GM12878 (cell line): Measurements from ENCODE around the gene ABITRAM. TPM values are rescaled to one million over a fixed set of nuclear protein-coding genes. Genes with fewer than 3 reads are reported as not detected.

Source experiments
- ATAC-seq: fragments of 200-7000 bp; cut with Tn5 transposase; 3 replicates; pipeline ENCODE4 v1.9.1; 2020; ENCODE audit warnings: mild to moderate bottlenecking, moderate library complexity
- BruUV-seq: library from RNA; stranded (reverse); fragments of 400-500 nt; replicated peaks from 2 replicates; lab custom pipeline; 2021; lab: Mats Ljungman, UMichigan
- CTCF ChIA-PET: fragments of 300-600 bp; sonication (Branson Sonifier 250); formaldehyde crosslinking; extraction: SDS; loops from one replicate; lab custom pipeline; 2021; ENCODE audit warnings: inconsistent platforms; lab: Yijun Ruan, JAX
- POLR2A ChIA-PET: fragments of 350-600 bp; formaldehyde crosslinking; extraction: SDS; loops from one replicate; lab custom pipeline; 2021; ENCODE audit warnings: inconsistent platforms; lab: Charles Lee
- RAD21 ChIA-PET: fragments of 300-600 bp; sonication (Branson Sonifier 250); formaldehyde crosslinking; loops from one replicate; lab custom pipeline; 2023; ENCODE audit warnings: antibody characterized with exemption; ENCODE audit not compliant: unreplicated experiment; lab: Charles Lee
- SMC1A ChIA-PET: fragments of 300-600 bp; sonication (Branson Sonifier 250); formaldehyde crosslinking; loops from one replicate; lab custom pipeline; 2023; ENCODE audit not compliant: unreplicated experiment, uncharacterized antibody; lab: Charles Lee
- DNase-seq: peaks from one replicate; pipeline ENCODE4 v3.0.0-alpha.2; 2011; ENCODE audit warnings: low read depth, low spot score
- FAIRE-seq: peaks from 3 replicates; lab custom pipeline; 2011; peaks lifted over from hg19 to GRCh38; lab: Jason Lieb, UNC
- H2AFZ ChIP-seq: 2 replicates; pipeline ENCODE4 v1.6.0; 2011; ENCODE audit warnings: low read depth, low read length, control low read depth; ENCODE audit not compliant: control insufficient read depth
- H3K27ac ChIP-seq: 2 replicates; pipeline ENCODE4 v1.5.1; 2011; ENCODE audit warnings: control low read depth; ENCODE audit not compliant: control insufficient read depth, insufficient read depth
- H3K27me3 ChIP-seq, 2 experiments: replicated peaks in 1 of 2; 2 replicates each; pipeline versions ENCODE4 v1.6.0 to v1.6.1; 2011; ENCODE audit warnings: low read length in 1 of 2; ENCODE audit not compliant: control insufficient read depth in 2 of 2, insufficient read depth in 2 of 2
- H3K36me3 ChIP-seq, 2 experiments: 2 replicates each; pipeline ENCODE4 v1.5.1; 2011; ENCODE audit warnings: low read length in 1 of 2; ENCODE audit not compliant: control insufficient read depth in 2 of 2, insufficient read depth in 2 of 2
- H3K4me1 ChIP-seq: 2 replicates; pipeline ENCODE4 v1.6.1; 2011; ENCODE audit warnings: mild to moderate bottlenecking, low read length, moderate library complexity, mixed read lengths; ENCODE audit not compliant: control insufficient read depth, insufficient read depth
- H3K4me2 ChIP-seq: 2 replicates; pipeline ENCODE4 v1.6.0; 2011; ENCODE audit warnings: control low read depth; ENCODE audit not compliant: control insufficient read depth, insufficient read depth
- H3K4me3 ChIP-seq: fragments of 200-600 bp; sonication (generic); 2 replicates; pipeline ENCODE4 v1.5.1; 2016
- H3K79me2 ChIP-seq: 2 replicates; pipeline ENCODE4 v1.6.0; 2011; ENCODE audit warnings: low read length; ENCODE audit not compliant: control insufficient read depth, insufficient read depth
- H3K9ac ChIP-seq: 2 replicates; pipeline ENCODE4 v1.8.0; 2011; ENCODE audit warnings: low read length, control low read depth, mixed read lengths; ENCODE audit not compliant: control insufficient read depth, insufficient read depth
- H3K9me3 ChIP-seq: replicated peaks from 3 replicates; pipeline ENCODE4 v1.5.1; 2011; ENCODE audit warnings: mild to moderate bottlenecking, low read length; ENCODE audit not compliant: control insufficient read depth, insufficient read depth
- H4K20me1 ChIP-seq: 2 replicates; pipeline ENCODE4 v1.6.0; 2011; ENCODE audit not compliant: control insufficient read depth, insufficient read depth
- ATF2 ChIP-seq: IDR thresholded peaks from 2 replicates; pipeline ENCODE4 v1.6.1; 2012; ENCODE audit warnings: low read length, inconsistent platforms
- CBX3 ChIP-seq: fragments of 200-600 bp; sonication (generic); IDR thresholded peaks from 2 replicates; pipeline ENCODE4 v1.6.1; 2016; ENCODE audit warnings: low read depth, borderline replicate concordance
- CEBPB ChIP-seq, 2 experiments: fragments of 150-350 bp in 1 of 2; IDR thresholded peaks; 2 replicates each; pipeline ENCODE4 v1.6.1; 2012 to 2014; ENCODE audit warnings: low read depth in 2 of 2, low read length in 2 of 2, borderline replicate concordance in 1 of 2, inconsistent platforms in 1 of 2
- JUNB ChIP-seq: IDR thresholded peaks from 2 replicates; pipeline ENCODE4 v1.6.1; 2016; ENCODE audit warnings: antibody characterized with exemption, mild to moderate bottlenecking
- RB1 ChIP-seq: fragments of 450-650 bp; formaldehyde crosslinking; IDR thresholded peaks from 2 replicates; pipeline ENCODE4 v1.6.1; 2017; ENCODE audit warnings: mild to moderate bottlenecking, borderline replicate concordance
- SMC3 ChIP-seq: IDR thresholded peaks from 2 replicates; pipeline ENCODE4 v1.6.1; 2011; ENCODE audit warnings: low read length, improper control_type of control experiment, borderline replicate concordance
- SREBF1 ChIP-seq: IDR thresholded peaks from 2 replicates; pipeline ENCODE4 v1.6.1; 2012; ENCODE audit warnings: mild to moderate bottlenecking, low read length
- SRF ChIP-seq, 2 experiments: IDR thresholded peaks; 2 replicates each; pipeline ENCODE4 v1.6.1; 2011; ENCODE audit warnings: low read depth in 2 of 2, low read length in 2 of 2, mild to moderate bottlenecking in 1 of 2, moderate library complexity in 1 of 2
- ZBTB4 ChIP-seq: fragments of 450-650 bp; formaldehyde crosslinking; IDR thresholded peaks from 2 replicates; pipeline ENCODE4 v1.4.0; 2022; ENCODE audit warnings: mild to moderate bottlenecking, moderate library complexity
- WGBS: methylation state at CpG from one replicate; pipeline ENCODE4 v1.1.6; 2016; ENCODE audit warnings: low lambda C conversion rate; ENCODE audit not compliant: insufficient replicate concordance, insufficient coverage; ENCODE audit errors: missing lambda C conversion rate; 5-methylcytosine and 5-hydroxymethylcytosine counted together
- in situ Hi-C: fragments of 300-500 bp; cut with MboI; formaldehyde crosslinking; loops from 9 replicates; pipeline ENCODE4 v1.14.3; 2018; ENCODE audit warnings: mixed read lengths
- intact Hi-C: fragments of 100-400 bp; cut with micrococcal nuclease; formaldehyde crosslinking; loops from one replicate; pipeline ENCODE4 v1.14.2; 2022; ENCODE audit not compliant: unreplicated experiment
- polyA plus RNA-seq, 11 experiments: library from polyadenylated mRNA; depleted of rRNA in 4 of 11; unstranded in 6 of 11; stranded (reverse) in 5 of 11; fragments of >200 nt; fragmentation: Nextera tagmentation in 4 of 11; fragmentation: Illumina TruSeq in 1 of 11; extraction: Ambion mirVana in 4 of 11; extraction: Trizol in 1 of 11; gene quantifications; 1 replicate in 1 of 11; 2 replicates in 10 of 11; pipeline versions ENCODE4 v1.2.1 to v1.2.3, GENCODE V29; 2011 to 2016; ENCODE audit warnings: inconsistent platforms in 2 of 11, missing spikeins in 2 of 11, low read depth in 1 of 11
- total RNA-seq, 4 experiments: library from RNA; depleted of rRNA in 3 of 4; stranded (reverse); fragments of >200 nt in 3 of 4; fragmentation: Illumina TruSeq in 1 of 4; extraction: Trizol in 1 of 4; gene quantifications; 2 replicates each; pipeline versions ENCODE4 v1.2.1 to v1.2.3, GENCODE V29; 2013 to 2021

ABITRAM gene
- total and polyA plus RNA-seq, 10 of the 15 experiments (the other 5 are each of a cell fraction or from before 2014, with no cell fraction given), result 5.2 to 18.4 (median 10.6) TPM

- H3K36me3 ChIP-seq, result peaks cover 1 to 7% of the 10 kb centered on the region in 2 experiments; a peak in 3 of 4 replicates
- intact Hi-C loops (no loop called here), in situ Hi-C loops (no loop called here)
- H3K27ac ChIP-seq, result no peak overlapping the region
- no peaks in the 10 kb centered on the region for H3K27me3 ChIP-seq
- no peaks in the 10 kb centered on the region for H3K9me3 ChIP-seq
- SMC1A ChIA-PET, result no interaction called here
- no peak overlapping the region for H3K4me2 ChIP-seq
- no peak for FAIRE-seq
- H3K4me1 ChIP-seq, result no peaks in the 10 kb centered on the region
- POLR2A ChIA-PET, result no interaction called here
- no peaks in the 10 kb centered on the region for H4K20me1 ChIP-seq
- WGBS, result 100% methylated on average over 2 of the region's 2 CpGs
- no TSS peak for BruUV-seq
- H3K4me3 ChIP-seq, result no peak overlapping the region
- CTCF ChIA-PET, result no interaction called here
- no peak for TF ChIP-seq SREBF1
- TF ChIP-seq SMC3, result no peak
- no peak for TF ChIP-seq ZBTB4
- TF ChIP-seq SRF (IDR thresholded peaks at IDR 0.05; ENCODE audit: low read depth in 2 of 2, low read length in 2 of 2), result no peak
- TF ChIP-seq RB1, result no peak
- TF ChIP-seq CBX3, result no peak
- TF ChIP-seq ATF2, result no peak
- no peak for TF ChIP-seq JUNB
- no peak for TF ChIP-seq CEBPB (IDR thresholded peaks at IDR 0.05; ENCODE audit: borderline replicate concordance in 1 of 2, low read depth in 2 of 2, low read length in 2 of 2)
- TF ChIP-seq, all 136 proteins: peak for 0
- Histone ChIP-seq H2AFZ (no peak overlapping the region), H3K79me2 (no peaks in the 10 kb centered on the region), H3K9ac (no peak overlapping the region)
- RAD21 ChIA-PET, result no interaction called here
- DNase-seq, result no peak
- no peak for ATAC-seq
Measured at GRCh38 chr9:108980893-108981292, 46.7 kb downstream of the ABITRAM start.
